CD4-positive, alpha-beta T cell treated with Interleukin-15 for 1 hour (primary cell): ENCODE data around the gene TRPM6.
"Not testable (repeated sequence)": the region's sequence is repeated elsewhere in the genome, so short reads cannot be mapped to it uniquely, and the experiment has no call there.

Source experiments
- DNase-seq: peaks from one replicate; pipeline ENCODE4 v3.0.0-alpha.2; 2020

The TRPM6 gene

GRCh38 chr9:74855072-74855471, 32.6 kb downstream of the TRPM6 start:
- no peak for DNase-seq

GRCh38 chr9:74853024-74853423, 34.7 kb downstream of the TRPM6 start:
- not testable (repeated sequence) for DNase-seq

DNA sequence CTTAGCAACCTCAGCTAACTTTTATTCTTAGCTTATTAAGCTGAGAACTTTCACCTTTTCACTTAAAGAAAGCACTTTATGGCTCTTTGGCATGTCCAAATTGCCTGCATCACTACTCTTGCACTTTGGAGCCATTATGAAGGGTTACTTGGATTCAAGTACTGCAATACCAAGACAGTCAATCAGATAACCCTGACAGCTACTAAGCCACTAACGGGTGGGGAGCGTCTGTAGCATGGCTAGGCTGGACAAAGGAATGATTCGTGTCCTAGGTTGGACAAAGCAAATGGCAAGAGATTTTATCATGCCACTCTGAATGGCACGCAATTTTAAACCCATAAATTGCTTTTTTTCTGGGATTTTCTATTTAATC, 39.6 kb downstream of the TRPM6 start:
- no peak for DNase-seq

GRCh38 chr9:74847478-74848152, 40.1 kb downstream of the TRPM6 start:
- no peak for DNase-seq

- no peak for DNase-seq
Observed at GRCh38 chr9:74846766-74847165, 41.0 kb downstream of the TRPM6 start.

DNA sequence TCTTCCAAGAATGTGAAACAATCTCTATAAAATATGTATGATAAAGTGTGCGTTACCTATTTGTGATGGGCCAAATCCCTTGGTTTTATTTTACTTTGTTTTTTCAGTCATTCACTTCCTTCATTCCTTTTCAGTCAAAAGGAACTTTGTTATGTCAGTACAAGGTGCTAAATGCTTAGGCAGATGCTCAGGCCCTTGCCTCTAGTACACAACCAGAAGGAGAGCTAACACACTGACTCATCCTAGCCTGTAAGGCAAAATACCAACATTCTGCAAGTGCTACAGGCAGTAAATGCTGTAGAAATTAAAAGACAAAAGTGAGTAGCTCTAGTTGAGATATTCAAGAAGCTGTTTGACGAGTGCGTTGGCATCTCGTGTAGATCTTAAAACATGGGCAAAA, 49.4 kb downstream of the TRPM6 start:
- no peak for DNase-seq

GRCh38 chr9:74824654-74825053, 63.1 kb downstream of the TRPM6 start:
- no peak for DNase-seq

DNA sequence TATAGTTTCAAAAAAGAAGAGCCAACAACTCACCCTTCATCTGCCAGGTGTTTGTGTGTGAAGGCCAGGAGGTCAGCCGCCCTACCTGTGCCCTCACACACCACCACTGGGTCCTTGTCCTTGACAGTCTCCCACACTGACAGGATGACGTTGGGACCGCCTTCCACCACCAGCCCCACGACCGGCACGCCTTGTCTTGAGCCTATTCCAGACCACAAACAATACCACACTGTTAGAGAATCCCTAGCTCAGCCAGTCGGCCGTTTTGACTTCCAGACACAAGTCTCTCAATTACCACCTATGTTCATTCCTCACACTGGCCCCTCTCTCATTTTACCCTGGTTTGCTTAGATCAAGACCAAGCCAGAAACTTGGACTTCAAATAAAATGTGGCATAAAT, 66.1 kb downstream of the TRPM6 start:
- DNase-seq: no peak

DNA sequence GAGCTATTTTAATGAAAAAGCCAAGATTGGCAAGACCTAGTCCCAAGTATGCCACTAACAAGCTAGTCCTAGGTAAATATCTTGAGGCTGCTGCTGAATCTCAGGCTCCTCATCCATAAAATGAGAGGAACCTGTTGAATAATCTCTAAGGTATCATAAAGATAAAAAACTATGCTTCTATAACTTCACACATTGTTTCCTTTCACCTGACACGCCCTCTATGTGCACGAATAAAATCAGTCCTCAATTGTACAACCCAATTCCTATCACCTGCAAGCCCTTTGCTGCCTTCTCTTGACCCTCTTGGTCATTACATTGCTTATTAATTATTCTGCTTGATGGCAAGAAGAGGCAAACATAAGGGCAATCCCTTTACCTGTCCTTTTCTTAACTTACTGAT, 69.9 kb downstream of the TRPM6 start:
- DNase-seq: no peak

GRCh38 chr9:74817281-74817810, 70.4 kb downstream of the TRPM6 start:
- no peak for DNase-seq

DNA sequence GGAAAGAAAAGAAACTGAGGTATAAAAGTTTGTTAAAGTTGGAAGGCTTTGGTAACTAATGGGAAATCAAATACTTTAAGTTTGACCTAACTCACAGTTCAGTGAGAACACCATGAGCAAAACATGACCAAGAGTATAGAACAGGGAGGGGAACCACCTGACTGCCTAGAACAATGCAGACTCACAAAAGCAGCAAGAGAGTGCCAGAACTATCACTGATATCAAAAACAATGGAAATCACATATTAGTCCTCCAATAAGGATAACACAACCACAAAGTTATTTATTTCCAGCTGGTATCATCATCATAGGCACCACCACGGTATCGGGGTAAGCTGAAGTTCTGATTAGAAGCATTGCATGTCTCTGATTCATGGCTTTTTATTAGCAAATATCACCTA, 77.5 kb downstream of the TRPM6 start:
- no peak for DNase-seq

GRCh38 chr9:74804018-74804385, 83.7 kb downstream of the TRPM6 start:
- DNase-seq: no peak

GRCh38 chr9:74803376-74804017, 84.2 kb downstream of the TRPM6 start:
- DNase-seq: no peak

DNA sequence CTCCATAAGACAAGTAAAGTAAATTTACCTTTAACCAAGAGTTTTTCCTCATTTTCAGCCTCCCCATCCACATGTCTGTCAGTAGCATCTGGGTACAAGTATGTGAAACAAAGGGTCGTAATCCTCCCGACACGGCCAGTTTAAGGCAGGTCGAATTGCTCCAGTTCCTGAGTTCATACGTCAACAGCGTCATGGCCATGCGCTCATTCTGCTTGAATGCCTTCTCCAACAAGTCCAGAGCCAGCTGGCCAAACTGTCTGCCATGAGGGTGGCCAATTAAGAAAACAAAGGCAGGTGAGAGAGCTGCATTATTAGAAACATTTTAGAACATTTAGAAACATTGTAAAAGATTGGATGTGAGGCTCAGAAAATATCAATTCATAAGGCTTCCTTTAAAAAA, 87.5 kb downstream of the TRPM6 start:
- DNase-seq: no peak

- no peak for DNase-seq
Observed at GRCh38 chr9:74795803-74796202, 91.9 kb downstream of the TRPM6 start.

- DNase-seq: no peak
Observed at GRCh38 chr9:74795081-74795480, 92.6 kb downstream of the TRPM6 start.

GRCh38 chr9:74784506-74784905, 103.2 kb downstream of the TRPM6 start:
- DNase-seq: no peak

DNA sequence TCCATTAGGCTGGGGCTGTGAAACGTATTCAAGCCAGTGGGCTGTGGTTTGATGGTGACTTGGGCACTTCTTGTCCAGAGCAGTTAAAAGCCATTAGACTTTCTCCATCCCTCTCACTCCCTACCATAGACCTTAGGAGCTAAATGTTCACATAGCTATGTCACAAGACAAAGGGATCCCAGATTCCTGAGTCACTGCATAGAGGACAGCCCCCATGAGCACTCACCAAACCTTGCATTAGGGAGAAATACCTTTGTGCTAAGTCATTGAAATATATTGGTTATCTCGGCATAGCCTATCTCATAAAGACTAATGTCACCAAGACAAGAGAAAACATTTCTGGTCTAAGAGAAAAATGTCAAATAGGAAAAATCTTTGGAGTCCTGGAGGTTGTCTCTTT, 104.3 kb downstream of the TRPM6 start:
- DNase-seq: no peak

DNA sequence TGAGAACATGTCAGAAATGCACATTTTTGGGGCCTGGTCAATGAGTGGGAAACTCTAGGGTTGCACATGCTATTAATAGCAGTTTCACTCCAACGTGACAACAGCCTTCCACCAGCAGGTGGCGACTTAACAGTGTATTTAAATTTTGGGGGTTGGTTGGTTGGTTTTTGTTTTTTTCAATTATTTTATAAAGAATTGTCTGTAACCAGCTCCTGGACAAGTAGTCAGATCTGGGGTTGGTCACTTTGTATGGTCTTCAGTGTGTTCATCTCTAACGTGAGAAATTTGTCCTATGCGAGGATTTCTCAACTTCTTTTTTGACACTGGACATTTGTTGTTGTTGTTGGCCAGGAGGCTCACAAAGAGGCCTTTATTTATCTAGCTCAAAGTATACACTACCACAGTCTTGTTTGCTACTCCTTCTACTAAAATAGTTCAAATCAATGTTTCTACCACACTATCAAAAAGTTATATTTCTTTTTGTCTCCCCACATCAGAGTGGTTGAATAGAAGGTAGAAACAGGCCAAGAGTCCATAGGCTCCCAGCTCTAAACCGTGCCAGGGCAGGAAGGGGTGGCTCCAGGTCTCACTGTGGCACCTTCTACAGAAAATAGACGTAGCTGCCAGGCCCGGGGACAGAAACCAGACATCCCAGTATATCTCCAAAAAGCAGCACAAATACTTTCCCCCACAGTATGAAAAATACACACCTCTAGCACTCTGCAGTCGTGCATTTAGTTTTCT, 110.4 kb downstream of the TRPM6 start:
- peak; percentile 43 for DNase-seq

DNA sequence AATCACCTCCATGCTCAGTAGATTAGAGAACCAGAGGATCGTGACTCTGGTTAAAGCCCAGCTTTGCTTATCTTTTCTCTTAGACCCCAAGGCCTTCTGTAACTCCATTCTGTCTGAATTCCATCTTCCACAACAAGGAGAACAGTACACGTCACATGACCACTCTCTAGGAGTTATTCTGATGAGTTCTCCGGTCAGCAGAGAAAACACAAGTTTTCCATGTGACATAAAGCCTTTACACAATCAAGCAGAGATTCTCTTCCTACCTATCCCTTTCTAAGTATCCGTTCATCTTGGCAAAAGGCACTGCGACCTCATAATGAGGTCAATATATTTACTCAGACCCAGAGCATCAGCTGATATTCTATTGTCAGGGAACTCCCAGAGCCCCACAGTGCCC, 112.3 kb downstream of the TRPM6 start:
- DNase-seq: no peak

GRCh38 chr9:74773886-74774479, 113.7 kb downstream of the TRPM6 start:
- peak; percentile 64 for DNase-seq

DNA sequence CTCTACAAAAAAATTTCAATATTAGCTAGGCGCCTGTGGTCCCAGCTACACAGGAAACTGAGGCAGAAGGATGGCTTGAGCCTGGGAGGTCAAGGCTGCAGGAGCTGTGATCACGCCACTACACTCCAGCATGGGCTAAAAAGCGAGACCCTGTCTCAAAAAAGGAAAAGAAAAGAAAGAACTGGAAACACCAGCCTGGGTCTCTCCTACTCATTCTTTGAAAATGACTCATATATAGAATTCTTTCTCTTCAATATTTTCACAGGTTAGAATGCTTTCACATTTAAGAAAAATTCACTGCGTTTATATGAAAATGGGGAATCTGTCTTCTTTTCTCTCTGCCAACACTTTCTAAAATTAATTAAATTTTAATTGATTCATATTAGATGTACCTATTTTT, 115.6 kb downstream of the TRPM6 start:
- DNase-seq: no peak

- DNase-seq: no peak
Observed at GRCh38 chr9:74771672-74772071, 116.0 kb downstream of the TRPM6 start.

- no peak for DNase-seq
Observed at GRCh38 chr9:74771262-74771585, 116.5 kb downstream of the TRPM6 start.
